Panc1 (cell line): ENCODE data around the gene PPL. TPM values are rescaled to one million over a fixed set of nuclear protein-coding genes. Genes with fewer than 3 reads are reported as not detected.
A peak's percentile ranks its signal among the peaks of the same experiment; 100 is the strongest.

Experiments
- ATAC-seq: fragments of 200-7000 bp; cut with Tn5 transposase; 2 replicates; pipeline ENCODE4 v1.9.1; 2020; ENCODE audit warnings: mild to moderate bottlenecking, moderate library complexity
- BruUV-seq: library from RNA; stranded (reverse); fragments of 400-500 nt; replicated peaks from 2 replicates; lab custom pipeline; 2021; lab: Mats Ljungman, UMichigan
- CTCF ChIA-PET: fragments of 300-600 bp; sonication (Branson Sonifier 250); formaldehyde crosslinking; loops from one replicate; lab custom pipeline; 2022; ENCODE audit warnings: antibody characterized with exemption; lab: Charles Lee
- POLR2A ChIA-PET: fragments of 300-600 bp; sonication (Branson Sonifier 250); formaldehyde crosslinking; loops from one replicate; lab custom pipeline; 2022; ENCODE audit warnings: antibody characterized with exemption; lab: Charles Lee
- DNase-seq: peaks from one replicate; pipeline ENCODE4 v3.0.0-alpha.2; 2010; ENCODE audit warnings: low read depth, low spot score
- H3K27ac ChIP-seq: 2 replicates; pipeline ENCODE4 v1.5.1; 2011; ENCODE audit warnings: mild to moderate bottlenecking, low read length, inconsistent platforms
- H3K27me3 ChIP-seq: fragments of 200-500 bp; sonication (Bioruptor generic); 2 replicates; pipeline ENCODE4 v1.6.0; 2014; ENCODE audit warnings: low read length, inconsistent platforms; ENCODE audit not compliant: control insufficient read depth, insufficient read depth
- H3K36me3 ChIP-seq: fragments of 200-500 bp; sonication (Bioruptor generic); 2 replicates; pipeline ENCODE4 v1.5.1; 2014; ENCODE audit warnings: inconsistent platforms, mild to moderate bottlenecking, low read length, moderate library complexity; ENCODE audit not compliant: control insufficient read depth, insufficient read depth
- H3K4me1 ChIP-seq: 2 replicates; pipeline ENCODE4 v1.5.1; 2011; ENCODE audit warnings: inconsistent platforms, mild to moderate bottlenecking, low read length, moderate library complexity; ENCODE audit not compliant: control insufficient read depth, insufficient read depth
- H3K4me3 ChIP-seq, 2 experiments: 2 replicates each; pipeline ENCODE4 v1.5.1; 2011 to 2012; ENCODE audit warnings: low read depth in 2 of 2, low read length in 2 of 2, mild to moderate bottlenecking in 2 of 2, inconsistent platforms in 1 of 2, moderate library complexity in 1 of 2
- H3K9me3 ChIP-seq: fragments of 200-500 bp; sonication (Bioruptor generic); 2 replicates; pipeline ENCODE4 v1.5.1; 2014; ENCODE audit warnings: low read depth, mild to moderate bottlenecking, inconsistent platforms, low read length, moderate library complexity; ENCODE audit not compliant: control insufficient read depth, insufficient read depth
- POLR2AphosphoS5 ChIP-seq: IDR thresholded peaks from 2 replicates; pipeline ENCODE4 v1.6.1; 2012; ENCODE audit warnings: mild to moderate bottlenecking, low read depth, low read length, moderate library complexity
- SIN3A ChIP-seq: IDR thresholded peaks from 2 replicates; pipeline ENCODE4 v1.6.1; 2012; ENCODE audit warnings: low read depth, mild to moderate bottlenecking, low read length, moderate library complexity, borderline replicate concordance; ENCODE audit not compliant: insufficient read depth
- TCF7L2 ChIP-seq: IDR thresholded peaks from 2 replicates; pipeline ENCODE4 v1.6.1; 2011; ENCODE audit warnings: mild to moderate bottlenecking, low read depth, low read length, inconsistent platforms
- in situ Hi-C: cut with HindIII; loops from 2 replicates; pipeline ENCODE4 v1.10.0; 2016; ENCODE audit warnings: low sequenced_read_pairs, low pct_unique_long_range_greater_than_20kb
- intact Hi-C: fragments of 100-400 bp; cut with micrococcal nuclease; formaldehyde crosslinking; loops from one replicate; pipeline ENCODE4 v1.10.0; 2022; ENCODE audit not compliant: unreplicated experiment
- total RNA-seq: library from RNA; stranded (reverse); gene quantifications from one replicate; pipeline ENCODE4 v1.2.1, GENCODE V29; 2021; ENCODE audit not compliant: unreplicated experiment
- TF ChIP-seq, protein P1 (sequence below), 2 experiments: IDR thresholded peaks; 2 replicates each; pipeline ENCODE4 v1.6.1; 2011 to 2012; ENCODE audit warnings: low read depth in 2 of 2, control low read depth in 1 of 2, low read length in 1 of 2, mild to moderate bottlenecking in 1 of 2, moderate library complexity in 1 of 2; ENCODE audit not compliant: insufficient read depth in 1 of 2
- TF ChIP-seq, protein P2 (sequence below): fragments of 450-650 bp; IDR thresholded peaks from 2 replicates; pipeline ENCODE4 v1.5.1; 2017; ENCODE audit warnings: mild to moderate bottlenecking

The PPL gene
- total RNA-seq, 1 experiment from 2014 or later, result 89.4 TPM

DNA sequence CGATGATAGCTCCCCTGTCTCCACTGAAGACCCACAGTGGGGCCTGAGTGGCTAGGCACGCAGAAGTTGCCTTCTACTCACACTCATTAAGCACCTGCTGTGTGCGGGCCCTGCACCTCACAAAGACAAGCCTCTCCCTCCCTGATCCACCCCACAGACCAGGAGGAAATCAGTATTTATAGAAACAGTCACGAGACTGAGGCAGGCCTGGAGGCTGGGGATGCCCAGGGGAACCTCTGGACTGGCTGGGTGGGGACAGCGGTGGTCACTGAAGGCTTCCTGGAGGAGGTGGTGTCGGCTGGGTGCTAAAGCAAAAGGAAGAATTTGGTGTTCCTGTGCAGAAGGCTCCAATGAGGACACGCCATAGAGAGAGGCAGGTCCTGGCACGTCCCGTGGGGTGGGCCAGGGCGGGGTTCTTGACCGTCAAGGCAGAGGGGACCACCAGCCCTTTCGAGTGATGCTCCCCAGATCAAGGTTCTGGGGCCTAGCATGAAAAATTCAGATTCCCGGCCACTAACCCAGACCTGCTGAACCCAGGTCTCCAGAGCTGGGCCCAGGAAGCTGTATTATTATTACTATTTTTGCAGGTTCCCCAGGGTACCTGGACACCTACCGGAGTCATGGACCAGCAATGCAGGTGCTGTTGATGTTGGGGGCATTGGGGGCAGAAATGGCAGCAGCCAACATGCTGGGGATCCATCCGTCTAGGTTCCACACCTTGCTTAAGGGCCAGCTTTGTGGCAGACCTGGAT, 23.0 kb downstream of the PPL start:
- no peaks in the 10 kb centered on the region; the same call in 1 of the 2 replicates for H3K4me1 ChIP-seq
- H3K9me3 ChIP-seq, result no peaks in the 10 kb centered on the region
- no TSS peak for BruUV-seq
- TF ChIP-seq, protein P1, sequence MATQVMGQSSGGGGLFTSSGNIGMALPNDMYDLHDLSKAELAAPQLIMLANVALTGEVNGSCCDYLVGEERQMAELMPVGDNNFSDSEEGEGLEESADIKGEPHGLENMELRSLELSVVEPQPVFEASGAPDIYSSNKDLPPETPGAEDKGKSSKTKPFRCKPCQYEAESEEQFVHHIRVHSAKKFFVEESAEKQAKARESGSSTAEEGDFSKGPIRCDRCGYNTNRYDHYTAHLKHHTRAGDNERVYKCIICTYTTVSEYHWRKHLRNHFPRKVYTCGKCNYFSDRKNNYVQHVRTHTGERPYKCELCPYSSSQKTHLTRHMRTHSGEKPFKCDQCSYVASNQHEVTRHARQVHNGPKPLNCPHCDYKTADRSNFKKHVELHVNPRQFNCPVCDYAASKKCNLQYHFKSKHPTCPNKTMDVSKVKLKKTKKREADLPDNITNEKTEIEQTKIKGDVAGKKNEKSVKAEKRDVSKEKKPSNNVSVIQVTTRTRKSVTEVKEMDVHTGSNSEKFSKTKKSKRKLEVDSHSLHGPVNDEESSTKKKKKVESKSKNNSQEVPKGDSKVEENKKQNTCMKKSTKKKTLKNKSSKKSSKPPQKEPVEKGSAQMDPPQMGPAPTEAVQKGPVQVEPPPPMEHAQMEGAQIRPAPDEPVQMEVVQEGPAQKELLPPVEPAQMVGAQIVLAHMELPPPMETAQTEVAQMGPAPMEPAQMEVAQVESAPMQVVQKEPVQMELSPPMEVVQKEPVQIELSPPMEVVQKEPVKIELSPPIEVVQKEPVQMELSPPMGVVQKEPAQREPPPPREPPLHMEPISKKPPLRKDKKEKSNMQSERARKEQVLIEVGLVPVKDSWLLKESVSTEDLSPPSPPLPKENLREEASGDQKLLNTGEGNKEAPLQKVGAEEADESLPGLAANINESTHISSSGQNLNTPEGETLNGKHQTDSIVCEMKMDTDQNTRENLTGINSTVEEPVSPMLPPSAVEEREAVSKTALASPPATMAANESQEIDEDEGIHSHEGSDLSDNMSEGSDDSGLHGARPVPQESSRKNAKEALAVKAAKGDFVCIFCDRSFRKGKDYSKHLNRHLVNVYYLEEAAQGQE (IDR thresholded peaks at IDR 0.05; ENCODE audit: insufficient read depth in 1 of 2, low read depth in 2 of 2, low read length in 1 of 2), result no peak
- TF ChIP-seq, protein P2, sequence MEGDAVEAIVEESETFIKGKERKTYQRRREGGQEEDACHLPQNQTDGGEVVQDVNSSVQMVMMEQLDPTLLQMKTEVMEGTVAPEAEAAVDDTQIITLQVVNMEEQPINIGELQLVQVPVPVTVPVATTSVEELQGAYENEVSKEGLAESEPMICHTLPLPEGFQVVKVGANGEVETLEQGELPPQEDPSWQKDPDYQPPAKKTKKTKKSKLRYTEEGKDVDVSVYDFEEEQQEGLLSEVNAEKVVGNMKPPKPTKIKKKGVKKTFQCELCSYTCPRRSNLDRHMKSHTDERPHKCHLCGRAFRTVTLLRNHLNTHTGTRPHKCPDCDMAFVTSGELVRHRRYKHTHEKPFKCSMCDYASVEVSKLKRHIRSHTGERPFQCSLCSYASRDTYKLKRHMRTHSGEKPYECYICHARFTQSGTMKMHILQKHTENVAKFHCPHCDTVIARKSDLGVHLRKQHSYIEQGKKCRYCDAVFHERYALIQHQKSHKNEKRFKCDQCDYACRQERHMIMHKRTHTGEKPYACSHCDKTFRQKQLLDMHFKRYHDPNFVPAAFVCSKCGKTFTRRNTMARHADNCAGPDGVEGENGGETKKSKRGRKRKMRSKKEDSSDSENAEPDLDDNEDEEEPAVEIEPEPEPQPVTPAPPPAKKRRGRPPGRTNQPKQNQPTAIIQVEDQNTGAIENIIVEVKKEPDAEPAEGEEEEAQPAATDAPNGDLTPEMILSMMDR, result no peak
- no peak for TF ChIP-seq TCF7L2
- no peak for TF ChIP-seq POLR2AphosphoS5
- no peak for TF ChIP-seq SIN3A
- DNase-seq (no peak), ATAC-seq (0 out of 2 replicates have a peak, but pooled peaks have one; percentile 6)
- intact Hi-C loops, result no loop called here
- POLR2A ChIA-PET, result interaction anchor here (0.6 kb wide), 1 partner anchor 140 kb away, joined by 20 read pairs; no protein-coding TSS in a partner anchor
- no peak overlapping the region for H3K4me3 ChIP-seq
- in situ Hi-C loops, result no loop called here
- H3K36me3 ChIP-seq, result no peaks in the 10 kb centered on the region
- CTCF ChIA-PET, result no interaction called here
- no peaks in the 10 kb centered on the region for H3K27me3 ChIP-seq
- H3K27ac ChIP-seq, result no peak overlapping the region

DNA sequence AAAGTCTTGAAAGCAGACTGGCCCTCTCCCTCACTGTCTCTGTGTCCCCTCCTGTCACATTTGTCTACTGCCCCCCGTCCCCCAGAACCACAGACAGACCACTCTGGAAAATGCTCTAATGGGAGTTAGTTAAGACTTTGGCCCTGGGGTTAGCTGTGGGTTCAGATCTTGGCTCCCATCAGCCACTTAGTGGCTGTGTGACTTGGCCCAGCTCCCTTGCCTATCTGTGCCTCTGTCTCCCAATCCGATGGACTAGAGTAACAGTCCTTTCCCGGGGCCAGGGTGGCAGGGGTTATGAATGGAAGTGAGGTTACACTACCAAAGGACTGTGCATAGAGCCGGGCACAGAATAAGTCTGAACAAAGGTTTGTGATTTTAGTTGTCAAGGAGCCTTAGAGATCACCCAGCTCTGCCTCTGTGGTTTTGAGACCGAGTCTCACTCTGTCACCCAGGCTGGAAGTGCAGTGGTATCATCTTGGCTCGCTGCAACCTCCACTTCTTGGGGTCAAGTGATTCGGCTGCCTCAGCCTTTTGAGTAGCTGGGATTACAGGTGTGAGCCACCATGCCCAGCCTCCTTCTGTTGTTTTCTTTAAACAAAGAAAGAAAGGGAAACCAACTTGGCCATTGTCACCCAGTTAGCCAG, 23.7 kb downstream of the PPL start:
- Histone ChIP-seq H3K27ac (no peak overlapping the region), H3K9me3 (no peaks in the 10 kb centered on the region), H3K4me3 (no peak overlapping the region), H3K4me1 (no peaks in the 10 kb centered on the region; the same call in 1 of the 2 replicates), H3K27me3 (no peaks in the 10 kb centered on the region), H3K36me3 (no peaks in the 10 kb centered on the region)
- no peak for DNase-seq
- intact Hi-C loops (no loop called here), in situ Hi-C loops (no loop called here)
- no peak for TF ChIP-seq TCF7L2
- TF ChIP-seq, protein P2, result no peak
- TF ChIP-seq, protein P1 (IDR thresholded peaks at IDR 0.05; ENCODE audit: insufficient read depth in 1 of 2, low read depth in 2 of 2, low read length in 1 of 2), result no peak
- TF ChIP-seq POLR2AphosphoS5, result no peak
- TF ChIP-seq SIN3A, result no peak
- no TSS peak for BruUV-seq
- ChIA-PET POLR2A (interaction anchor here (0.6 kb wide), 2 partner anchors 140 to 179 kb away, joined by 3 to 20 read pairs; partner anchors contain the start of genes ANKS3 and DNAAF8), CTCF (interaction anchor here (0.7 kb wide), 1 partner anchor 141 kb away, joined by 3 read pairs; no protein-coding TSS in a partner anchor)
- ATAC-seq, result no peak
